ENCODE data around the gene DSTYK. TPM values are rescaled to one million over a fixed set of nuclear protein-coding genes. Genes with fewer than 3 reads are reported as not detected.

DSTYK gene
- total and polyA plus RNA-seq, 8 donors, result 2.9 to 9.0 (median 4.4) TPM

DNA sequence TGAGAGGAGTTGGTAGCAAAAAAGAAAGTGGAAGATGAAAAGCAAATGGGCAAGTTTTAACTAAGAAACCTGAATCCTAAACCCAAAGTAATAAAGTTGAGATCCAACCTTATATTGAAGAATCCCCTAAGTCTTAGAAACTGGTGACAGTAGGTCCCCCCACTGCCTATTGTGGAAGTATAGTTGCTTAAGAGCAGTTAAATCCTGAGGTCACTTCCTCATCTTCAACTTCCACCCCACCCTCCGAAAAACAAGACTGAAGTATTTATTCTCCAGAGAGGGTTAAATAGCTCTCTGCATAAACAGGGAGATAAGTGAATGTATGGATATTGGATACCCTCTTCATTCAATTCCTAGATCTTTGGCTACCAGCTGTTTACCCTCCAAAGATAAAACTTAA is 3.3 kb upstream of the DSTYK start:
- DNase-seq, result no peak
- Histone ChIP-seq H3K4me3 (no peak overlapping the region), H3K27ac (no peak overlapping the region), H3K27me3 (no peaks in the 10 kb centered on the region), H3K36me3 (no peaks in the 10 kb centered on the region), H3K4me1 (peaks cover 0 to 5% (median 0%) of the 10 kb centered on the region in 3 donors), H3K9me3 (no peaks in the 10 kb centered on the region)
- 63 to 74% methylated on average over 1 of the region's 1 CpG for WGBS, 2 donors
- FAIRE-seq, result no peak
- TF ChIP-seq, protein P1, sequence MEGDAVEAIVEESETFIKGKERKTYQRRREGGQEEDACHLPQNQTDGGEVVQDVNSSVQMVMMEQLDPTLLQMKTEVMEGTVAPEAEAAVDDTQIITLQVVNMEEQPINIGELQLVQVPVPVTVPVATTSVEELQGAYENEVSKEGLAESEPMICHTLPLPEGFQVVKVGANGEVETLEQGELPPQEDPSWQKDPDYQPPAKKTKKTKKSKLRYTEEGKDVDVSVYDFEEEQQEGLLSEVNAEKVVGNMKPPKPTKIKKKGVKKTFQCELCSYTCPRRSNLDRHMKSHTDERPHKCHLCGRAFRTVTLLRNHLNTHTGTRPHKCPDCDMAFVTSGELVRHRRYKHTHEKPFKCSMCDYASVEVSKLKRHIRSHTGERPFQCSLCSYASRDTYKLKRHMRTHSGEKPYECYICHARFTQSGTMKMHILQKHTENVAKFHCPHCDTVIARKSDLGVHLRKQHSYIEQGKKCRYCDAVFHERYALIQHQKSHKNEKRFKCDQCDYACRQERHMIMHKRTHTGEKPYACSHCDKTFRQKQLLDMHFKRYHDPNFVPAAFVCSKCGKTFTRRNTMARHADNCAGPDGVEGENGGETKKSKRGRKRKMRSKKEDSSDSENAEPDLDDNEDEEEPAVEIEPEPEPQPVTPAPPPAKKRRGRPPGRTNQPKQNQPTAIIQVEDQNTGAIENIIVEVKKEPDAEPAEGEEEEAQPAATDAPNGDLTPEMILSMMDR (IDR thresholded peaks at IDR 0.05), result no peak
- intact Hi-C loops (cut with DNase I), result loop anchor here in 1 of 3 donors (10.0 kb wide), 1 partner anchor 90 kb away; the partner anchor contains the start of gene RBBP5
- no peak for ATAC-seq

DNA sequence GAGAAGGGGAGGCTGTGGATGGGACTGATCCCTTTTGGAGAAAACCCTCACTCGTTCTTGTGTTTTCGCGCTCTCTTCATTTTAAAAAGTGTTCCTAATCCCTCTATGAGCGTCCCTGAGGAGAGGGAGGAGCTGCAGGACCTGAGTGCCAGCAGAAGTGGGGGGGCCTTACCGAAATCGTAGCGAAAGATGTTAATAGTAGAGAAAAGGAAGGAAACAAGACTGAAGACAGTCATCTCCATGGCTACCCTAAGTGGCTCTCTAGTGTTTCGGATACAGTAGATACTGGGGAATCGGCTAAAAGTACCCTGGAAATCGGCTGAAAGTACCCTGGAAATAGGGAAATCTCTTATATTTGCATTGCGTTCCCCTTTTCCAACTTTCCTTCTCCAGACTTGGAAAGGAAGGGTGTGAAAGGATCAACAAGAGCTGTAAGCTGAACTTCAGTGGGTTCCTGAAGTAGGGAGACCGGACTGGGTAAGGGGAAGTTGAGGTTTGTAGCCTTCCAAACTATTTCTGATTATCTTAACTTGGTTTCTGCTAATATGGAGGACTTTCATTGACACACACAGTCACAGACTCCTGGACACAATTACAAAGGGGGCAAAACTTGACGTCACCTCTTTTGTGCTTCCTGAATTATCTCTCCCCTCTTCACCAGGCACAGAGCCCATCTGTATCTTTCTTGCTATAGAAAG is 486 bp upstream of the DSTYK start:
- H3K9me3 ChIP-seq, result no peaks in the 10 kb centered on the region
- FAIRE-seq, result no peak
- no peaks in the 10 kb centered on the region for H3K36me3 ChIP-seq
- ATAC-seq, result peak in 1 of 4 donors; percentile 5
- DNase-seq, result no peak
- 44 to 49% methylated on average over 13 of the region's 13 CpGs for WGBS, 2 donors
- H3K4me1 ChIP-seq, result peaks cover 0 to 5% (median 0%) of the 10 kb centered on the region in 3 donors
- H3K27me3 ChIP-seq, result no peaks in the 10 kb centered on the region
- intact Hi-C loops (cut with DNase I), result loop anchor here in 1 of 3 donors (10.0 kb wide), 1 partner anchor 87 kb away; the partner anchor contains the start of gene RBBP5
- peak overlapping the region; percentile 76 to 95 (median 86) for H3K27ac ChIP-seq
- TF ChIP-seq, protein P1 (IDR thresholded peaks at IDR 0.05), result no peak
- peak overlapping the region; percentile 88 to 97 (median 94) for H3K4me3 ChIP-seq

DNA sequence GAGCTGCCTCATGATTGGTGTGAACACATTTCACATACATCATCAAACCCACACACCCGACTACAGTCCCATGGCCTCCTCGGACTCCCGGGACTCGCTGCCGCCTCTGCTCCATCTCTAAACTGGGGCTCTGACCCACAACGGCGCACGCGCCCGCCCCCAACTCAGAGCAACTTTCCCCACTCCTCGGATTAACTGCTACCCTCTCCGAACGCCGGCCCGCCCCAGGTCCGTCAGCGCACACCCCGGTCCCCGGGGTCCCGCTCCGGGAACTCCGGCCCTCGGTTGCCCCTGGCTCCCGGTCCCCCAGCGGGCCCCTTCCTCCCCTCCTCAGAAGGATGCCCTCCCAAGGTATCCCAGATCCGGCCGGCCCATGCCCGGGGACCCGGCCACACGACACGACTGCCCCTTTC is 740 bp downstream of the DSTYK start:
- ATAC-seq (peak in 3 of 4 donors; percentile 19 to 29 (median 21)), DNase-seq (peak in 2 of 6 donors; percentile 23 to 56), FAIRE-seq (no peak)
- 1% methylated on average over 31 of the region's 31 CpGs for WGBS, 2 donors
- no peaks in the 10 kb centered on the region for H3K36me3 ChIP-seq
- H3K4me3 ChIP-seq, result peak overlapping the region; percentile 88 to 97 (median 94)
- TF ChIP-seq, protein P1 (IDR thresholded peaks at IDR 0.05), result no peak
- no peaks in the 10 kb centered on the region for H3K9me3 ChIP-seq
- intact Hi-C loops (cut with DNase I), result loop anchor here in 1 of 3 donors (10.0 kb wide), 1 partner anchor 86 kb away; the partner anchor contains the start of gene RBBP5
- peak overlapping the region; percentile 76 to 95 (median 86) for H3K27ac ChIP-seq
- H3K4me1 ChIP-seq, result peaks cover 0 to 5% (median 0%) of the 10 kb centered on the region in 3 donors
- no peaks in the 10 kb centered on the region for H3K27me3 ChIP-seq

DNA sequence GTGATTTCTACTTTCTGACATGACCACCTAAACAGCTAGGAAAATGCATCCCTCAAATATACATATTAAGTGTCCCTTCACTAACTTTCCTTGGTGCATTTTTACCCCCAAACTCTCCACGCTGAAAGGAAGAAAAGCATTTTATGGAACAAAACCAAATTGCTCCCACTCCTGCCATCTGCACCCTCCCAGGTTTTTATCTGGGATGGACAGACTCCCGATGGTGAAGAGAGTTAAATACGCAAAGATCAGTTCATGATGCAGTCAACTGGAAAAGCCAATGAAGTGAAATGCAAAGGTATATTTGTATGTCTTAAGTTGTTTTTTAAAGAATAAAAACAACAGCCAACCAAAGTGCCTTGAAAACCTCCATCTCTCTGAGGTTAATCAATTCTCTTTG is 2.7 kb downstream of the DSTYK start:
- intact Hi-C loops (cut with DNase I), result no loop called here
- no peak overlapping the region for H3K4me3 ChIP-seq
- no peak for DNase-seq
- WGBS, 2 donors, result 72 to 77% methylated on average over 3 of the region's 3 CpGs
- no peak for FAIRE-seq
- H3K9me3 ChIP-seq, result no peaks in the 10 kb centered on the region
- ATAC-seq, result no peak
- peaks cover 0 to 5% (median 0%) of the 10 kb centered on the region in 3 donors for H3K4me1 ChIP-seq
- no peaks in the 10 kb centered on the region for H3K27me3 ChIP-seq
- no peaks in the 10 kb centered on the region for H3K36me3 ChIP-seq
- TF ChIP-seq, protein P1 (IDR thresholded peaks at IDR 0.05), result no peak
- no peak overlapping the region for H3K27ac ChIP-seq

DNA sequence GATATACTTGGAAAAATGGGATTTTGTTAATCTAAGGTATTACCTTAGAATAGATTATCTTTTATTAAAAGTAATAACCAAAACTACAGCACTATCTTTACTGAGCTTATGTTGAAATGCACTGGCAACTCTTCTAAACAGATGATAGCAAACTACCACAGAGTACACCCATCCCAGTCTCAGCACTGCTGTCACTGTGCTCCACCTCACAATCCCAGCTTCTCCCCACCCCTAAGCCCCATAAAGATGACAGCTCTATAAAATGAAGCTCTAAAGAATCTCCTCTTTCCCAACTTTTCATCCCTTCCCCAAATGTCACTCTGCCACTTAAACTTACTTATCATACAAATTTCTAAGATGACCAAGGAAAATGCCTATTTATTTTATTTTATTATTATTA is 6.4 kb downstream of the DSTYK start:
- Histone ChIP-seq H3K4me3 (no peak overlapping the region), H3K27ac (no peak overlapping the region), H3K27me3 (no peaks in the 10 kb centered on the region), H3K4me1 (peaks cover 0 to under 1% (median 0%) of the 10 kb centered on the region in 3 donors), H3K9me3 (no peaks in the 10 kb centered on the region), H3K36me3 (no peaks in the 10 kb centered on the region)
- TF ChIP-seq, protein P1 (IDR thresholded peaks at IDR 0.05), result no peak
- FAIRE-seq (no peak), ATAC-seq (no peak), DNase-seq (no peak)
- intact Hi-C loops (cut with DNase I), result no loop called here
